Bronchial epithelial cell (primary cell): ENCODE results near the gene FGF19. TPM values are rescaled to one million over a fixed set of nuclear protein-coding genes. Genes with fewer than 3 reads are reported as not detected.

Source experiments
- DNase-seq: peaks from one replicate; pipeline ENCODE4 v3.0.0-alpha.2; 2010; ENCODE audit warnings: low read depth
- FAIRE-seq: peaks from 2 replicates; lab custom pipeline; 2011; peaks lifted over from hg19 to GRCh38; lab: Jason Lieb, UNC
- H3K27me3 ChIP-seq: 2 replicates; pipeline ENCODE4 v1.5.1; 2011; ENCODE audit warnings: low read length; ENCODE audit not compliant: control insufficient read depth, insufficient read depth
- H3K36me3 ChIP-seq: 2 replicates; pipeline ENCODE4 v1.5.1; 2011; ENCODE audit warnings: low read length; ENCODE audit not compliant: control insufficient read depth, insufficient read depth
- H3K4me3 ChIP-seq: 2 replicates; pipeline ENCODE4 v1.5.1; 2011; ENCODE audit warnings: mild to moderate bottlenecking, low read depth, low read length, control low read depth
- CTCF ChIP-seq: IDR thresholded peaks from 2 replicates; pipeline ENCODE4 v1.5.1; 2011; ENCODE audit warnings: mild to moderate bottlenecking, moderate library complexity, low read length, control low read depth, inconsistent platforms; ENCODE audit not compliant: insufficient read depth, severe bottlenecking
- total RNA-seq: library from RNA; depleted of rRNA; stranded (reverse); fragments of >200 nt; gene quantifications from 2 replicates; pipeline ENCODE4 v1.2.1, GENCODE V29; 2014

FGF19 gene
- total RNA-seq = under 0.01 TPM in 1 of 2 replicates, not detected in the other

DNA sequence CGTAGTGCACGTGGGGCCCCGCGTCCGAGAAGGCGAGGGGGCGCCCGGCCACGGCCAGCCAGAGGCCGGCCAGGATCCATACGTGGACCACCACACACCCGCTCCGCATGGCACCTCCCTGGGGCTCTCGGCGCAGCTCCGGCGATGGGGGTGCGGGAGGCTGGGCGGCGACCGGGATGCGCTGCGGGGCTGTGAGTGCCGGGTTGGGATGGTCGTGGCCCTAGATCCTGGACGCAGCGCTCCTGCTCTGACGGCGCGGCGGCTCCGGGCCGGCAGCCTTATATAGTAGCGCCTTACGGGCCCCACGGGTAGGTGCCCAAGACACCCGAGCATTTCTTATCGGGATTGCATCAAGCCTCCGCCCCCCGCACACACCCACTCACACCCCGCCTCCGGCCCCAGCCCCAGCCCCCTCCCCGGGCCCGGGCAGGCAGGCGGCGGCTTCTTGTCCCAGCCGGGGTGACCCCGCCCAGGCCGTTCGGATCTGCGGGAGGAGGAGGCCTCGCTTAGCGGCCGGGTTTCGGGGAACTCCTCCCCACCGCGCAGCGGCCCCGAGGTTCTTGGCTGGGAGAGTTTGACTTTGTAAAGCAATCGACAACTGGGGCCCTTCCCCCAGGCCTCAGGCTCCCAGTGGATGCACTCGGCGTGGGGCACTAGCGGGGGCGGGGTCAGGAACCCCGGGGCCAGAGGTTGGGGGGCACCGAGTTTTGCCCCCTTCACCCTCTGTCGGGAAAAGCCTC is at the start of gene FGF19:
Gene FGF19, minus strand, starts transcription at position 255 of the 740 bp plus-strand sequence. Its CDS starts 146 bp downstream, at position 109.
- Histone ChIP-seq H3K27me3 (peaks cover 20% of the 10 kb centered on the region), H3K4me3 (peak within 1 kb of the TSS; percentile 2), H3K36me3 (no peaks in the 10 kb centered on the region)
- no peak for TF ChIP-seq CTCF
- FAIRE-seq = no peak
- DNase-seq = no peak

- Histone ChIP-seq H3K36me3 (no peaks in the 10 kb centered on the region), H3K27me3 (no peaks in the 10 kb centered on the region), H3K4me3 (no peak overlapping the region)
- DNase-seq (no peak), FAIRE-seq (no peak)
- TF ChIP-seq CTCF = no peak
Observed at GRCh38 chr11:69752890-69753289, 49.1 kb upstream of the FGF19 start.

GRCh38 chr11:69750875-69751597 is 47.2 kb upstream of the FGF19 start:
- TF ChIP-seq CTCF = no peak
- Histone ChIP-seq H3K4me3 (no peak overlapping the region), H3K36me3 (no peaks in the 10 kb centered on the region), H3K27me3 (no peaks in the 10 kb centered on the region)
- DNase-seq (no peak), FAIRE-seq (no peak)

DNA sequence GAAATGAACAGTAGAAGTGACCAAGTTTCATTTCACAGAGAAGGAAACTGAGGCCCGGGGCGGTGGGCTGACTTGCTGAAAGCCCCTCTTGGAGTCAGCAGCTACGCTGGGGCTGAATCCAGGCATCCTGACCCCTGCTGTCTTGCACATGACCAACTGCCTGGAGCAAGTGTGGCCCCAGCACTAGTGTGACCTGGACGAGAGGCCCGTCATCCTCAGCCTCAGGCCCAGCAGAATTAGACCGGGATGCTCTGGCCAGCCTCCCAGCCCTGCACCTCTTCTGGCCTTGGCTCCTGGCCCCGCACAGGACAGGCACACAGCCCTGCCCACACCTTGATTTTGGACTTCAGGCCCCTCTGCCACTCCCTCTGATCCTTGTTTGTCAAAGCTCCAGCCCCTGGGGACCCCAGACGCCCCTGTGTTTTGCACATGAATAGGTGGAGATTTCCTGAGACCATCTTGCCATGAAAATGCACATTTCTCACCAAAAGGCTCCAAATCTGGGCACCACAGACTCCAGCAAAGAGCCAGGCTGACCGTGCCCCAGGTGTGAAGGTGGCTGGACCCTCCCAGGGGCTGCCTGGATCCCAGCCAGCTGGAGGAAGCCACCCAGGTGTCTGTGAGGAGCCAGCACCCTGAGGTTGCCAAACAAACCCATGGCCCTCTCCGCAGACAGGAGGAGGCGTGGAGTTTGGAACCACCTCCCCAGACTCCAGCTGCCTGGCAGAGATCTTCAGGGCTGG is 46.5 kb upstream of the FGF19 start:
- no peak for TF ChIP-seq CTCF
- FAIRE-seq = no peak
- Histone ChIP-seq H3K4me3 (no peak overlapping the region), H3K27me3 (no peaks in the 10 kb centered on the region), H3K36me3 (no peaks in the 10 kb centered on the region)
- DNase-seq = no peak

GRCh38 chr11:69748637-69749036 is 44.8 kb upstream of the FGF19 start:
- DNase-seq = no peak
- TF ChIP-seq CTCF = no peak
- FAIRE-seq = no peak
- H3K27me3 ChIP-seq = no peaks in the 10 kb centered on the region
- no peak overlapping the region for H3K4me3 ChIP-seq
- H3K36me3 ChIP-seq = no peaks in the 10 kb centered on the region
